Endothelial cell of umbilical vein (primary cell): ENCODE measurements around the gene BCL7A.

Source experiments
- CTCF ChIP-seq, 2 donors: IDR thresholded peaks; 1 replicate in 1 of 2; 2 replicates in 1 of 2; pipeline ENCODE4 v1.5.1; 2011; ENCODE audit warnings: low read length in 2 of 2, mild to moderate bottlenecking in 2 of 2, moderate library complexity in 2 of 2, control low read depth in 1 of 2, inconsistent platforms in 1 of 2, low read depth in 1 of 2; ENCODE audit not compliant: insufficient read depth in 1 of 2; ENCODE audit errors: extremely low read depth in 1 of 2
- EZH2 ChIP-seq: IDR thresholded peaks from 2 replicates; pipeline ENCODE4 v1.6.1; 2012; ENCODE audit warnings: borderline replicate concordance, low read depth, mild to moderate bottlenecking, moderate library complexity, low read length, inconsistent platforms; ENCODE audit not compliant: severe bottlenecking
- FOS ChIP-seq: IDR thresholded peaks from 2 replicates; pipeline ENCODE4 v1.6.1; 2011; ENCODE audit warnings: mild to moderate bottlenecking, low read length, moderate library complexity, borderline replicate concordance; ENCODE audit not compliant: insufficient read depth
- MAX ChIP-seq: IDR thresholded peaks from 2 replicates; pipeline ENCODE4 v1.6.1; 2011; ENCODE audit not compliant: insufficient read depth, insufficient read length
- POLR2A ChIP-seq: IDR thresholded peaks from 2 replicates; pipeline ENCODE4 v1.6.1; 2012; ENCODE audit warnings: low read depth, mild to moderate bottlenecking, control low read depth, low read length
- POLR2AphosphoS5 ChIP-seq: IDR thresholded peaks from 2 replicates; pipeline ENCODE4 v1.6.1; 2012; ENCODE audit warnings: low read depth, mild to moderate bottlenecking, control low read depth, low read length, moderate library complexity; ENCODE audit not compliant: insufficient read depth

GRCh38 chr12:122009741-122010140, 11.9 kb upstream of the BCL7A start:
- TF ChIP-seq CTCF (IDR thresholded peaks at IDR 0.05; ENCODE audit: extremely low read depth in 1 of 2, insufficient read depth in 1 of 2, low read depth in 1 of 2, low read length in 2 of 2) (no peak), POLR2A (no peak), EZH2 (no peak), MAX (no peak), POLR2AphosphoS5 (no peak), FOS (no peak)
